Osteoblast (primary cell): Measurements from ENCODE around the gene SLC37A3. TPM values are rescaled to one million over a fixed set of nuclear protein-coding genes. Genes with fewer than 3 reads are reported as not detected.
A peak's percentile ranks its signal among the peaks of the same experiment; 100 is the strongest.
"Not testable (repeated sequence)": the region's sequence is repeated elsewhere in the genome, so short reads cannot be mapped to it uniquely, and the experiment has no call there.

Source experiments
- DNase-seq: peaks from one replicate; pipeline ENCODE4 v3.0.0; 2011; ENCODE audit warnings: low spot score, mixed read lengths; ENCODE audit not compliant: insufficient read length; ENCODE audit errors: missing footprints
- H2AFZ ChIP-seq: 2 replicates; pipeline ENCODE4 v1.6.0; 2011; ENCODE audit warnings: mild to moderate bottlenecking, low read length
- H3K27ac ChIP-seq: 2 replicates; pipeline ENCODE4 v1.5.1; 2011; ENCODE audit warnings: mild to moderate bottlenecking, low read depth, low read length, moderate library complexity
- H3K27me3 ChIP-seq: 2 replicates; pipeline ENCODE4 v1.6.0; 2012; ENCODE audit warnings: mild to moderate bottlenecking, control low read depth, inconsistent platforms, low read length, moderate library complexity; ENCODE audit not compliant: insufficient read depth
- H3K36me3 ChIP-seq: 2 replicates; pipeline ENCODE4 v1.5.1; 2011; ENCODE audit warnings: mild to moderate bottlenecking, low read length, control low read depth, moderate library complexity; ENCODE audit not compliant: insufficient read depth
- H3K4me1 ChIP-seq: 2 replicates; pipeline ENCODE4 v1.5.1; 2011; ENCODE audit warnings: mild to moderate bottlenecking, low read length, control low read depth, moderate library complexity; ENCODE audit not compliant: insufficient read depth
- H3K4me2 ChIP-seq: 2 replicates; pipeline ENCODE4 v1.6.0; 2011; ENCODE audit warnings: mild to moderate bottlenecking, low read length; ENCODE audit not compliant: insufficient read depth
- H3K4me3 ChIP-seq: fragments of 200-600 bp; sonication (generic); 3 replicates; pipeline ENCODE4 v1.5.1; 2012; ENCODE audit warnings: mild to moderate bottlenecking, low read length, inconsistent platforms; ENCODE audit not compliant: insufficient read depth
- H3K79me2 ChIP-seq: 2 replicates; pipeline ENCODE4 v1.6.0; 2012; ENCODE audit warnings: mild to moderate bottlenecking, low read length, control low read depth, inconsistent platforms; ENCODE audit not compliant: insufficient read depth
- H3K9me3 ChIP-seq: 2 replicates; pipeline ENCODE4 v1.5.1; 2011; ENCODE audit warnings: low read depth, low read length, control low read depth
- H4K20me1 ChIP-seq: 2 replicates; pipeline ENCODE4 v1.6.0; 2012; ENCODE audit warnings: mild to moderate bottlenecking, low read length, control low read depth; ENCODE audit not compliant: insufficient read depth
- total RNA-seq: library from RNA; depleted of rRNA; stranded (reverse); fragments of >200 nt; gene quantifications from 2 replicates; pipeline ENCODE4 v1.2.3, GENCODE V29; 2012
- TF ChIP-seq, protein P1 (sequence below): IDR thresholded peaks from 2 replicates; pipeline ENCODE4 v1.5.1; 2011; ENCODE audit warnings: mild to moderate bottlenecking, low read depth, low read length, moderate library complexity; ENCODE audit errors: extremely low read depth

Gene SLC37A3
- total RNA-seq, 1 donor = 73.5 TPM

DNA sequence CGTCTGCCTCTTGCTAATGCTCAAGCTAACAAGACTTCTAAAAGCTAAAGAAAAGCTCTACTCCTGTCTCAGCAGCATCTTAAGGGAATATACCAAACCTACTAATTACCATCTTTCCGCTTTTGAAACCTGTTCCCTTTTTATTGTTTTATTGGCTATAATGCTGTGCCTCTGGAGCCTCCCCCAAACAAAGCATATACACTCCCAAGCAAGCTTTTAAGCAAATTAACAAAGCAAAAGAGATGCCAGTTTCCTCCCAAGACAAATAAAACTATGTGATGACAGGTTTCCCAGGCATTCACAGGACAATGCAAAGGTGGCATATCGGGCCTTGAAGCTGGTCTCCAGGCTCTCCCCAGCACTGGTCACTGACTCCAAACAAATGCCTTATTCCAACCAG, 52.9 kb downstream of the SLC37A3 start:
- H3K27me3 ChIP-seq = no peaks in the 10 kb centered on the region
- H3K4me2 ChIP-seq = no peak overlapping the region
- H2AFZ ChIP-seq = no peak overlapping the region
- H3K9me3 ChIP-seq = no peaks in the 10 kb centered on the region
- no peak overlapping the region for H3K4me3 ChIP-seq
- H3K4me1 ChIP-seq = peaks cover 20% of the 10 kb centered on the region
- no peak for DNase-seq
- TF ChIP-seq, protein P1, sequence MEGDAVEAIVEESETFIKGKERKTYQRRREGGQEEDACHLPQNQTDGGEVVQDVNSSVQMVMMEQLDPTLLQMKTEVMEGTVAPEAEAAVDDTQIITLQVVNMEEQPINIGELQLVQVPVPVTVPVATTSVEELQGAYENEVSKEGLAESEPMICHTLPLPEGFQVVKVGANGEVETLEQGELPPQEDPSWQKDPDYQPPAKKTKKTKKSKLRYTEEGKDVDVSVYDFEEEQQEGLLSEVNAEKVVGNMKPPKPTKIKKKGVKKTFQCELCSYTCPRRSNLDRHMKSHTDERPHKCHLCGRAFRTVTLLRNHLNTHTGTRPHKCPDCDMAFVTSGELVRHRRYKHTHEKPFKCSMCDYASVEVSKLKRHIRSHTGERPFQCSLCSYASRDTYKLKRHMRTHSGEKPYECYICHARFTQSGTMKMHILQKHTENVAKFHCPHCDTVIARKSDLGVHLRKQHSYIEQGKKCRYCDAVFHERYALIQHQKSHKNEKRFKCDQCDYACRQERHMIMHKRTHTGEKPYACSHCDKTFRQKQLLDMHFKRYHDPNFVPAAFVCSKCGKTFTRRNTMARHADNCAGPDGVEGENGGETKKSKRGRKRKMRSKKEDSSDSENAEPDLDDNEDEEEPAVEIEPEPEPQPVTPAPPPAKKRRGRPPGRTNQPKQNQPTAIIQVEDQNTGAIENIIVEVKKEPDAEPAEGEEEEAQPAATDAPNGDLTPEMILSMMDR = no peak
- peaks cover 46% of the 10 kb centered on the region for H3K36me3 ChIP-seq
- H4K20me1 ChIP-seq = no peaks in the 10 kb centered on the region
- no peak overlapping the region for H3K27ac ChIP-seq
- H3K79me2 ChIP-seq = no peaks in the 10 kb centered on the region

DNA sequence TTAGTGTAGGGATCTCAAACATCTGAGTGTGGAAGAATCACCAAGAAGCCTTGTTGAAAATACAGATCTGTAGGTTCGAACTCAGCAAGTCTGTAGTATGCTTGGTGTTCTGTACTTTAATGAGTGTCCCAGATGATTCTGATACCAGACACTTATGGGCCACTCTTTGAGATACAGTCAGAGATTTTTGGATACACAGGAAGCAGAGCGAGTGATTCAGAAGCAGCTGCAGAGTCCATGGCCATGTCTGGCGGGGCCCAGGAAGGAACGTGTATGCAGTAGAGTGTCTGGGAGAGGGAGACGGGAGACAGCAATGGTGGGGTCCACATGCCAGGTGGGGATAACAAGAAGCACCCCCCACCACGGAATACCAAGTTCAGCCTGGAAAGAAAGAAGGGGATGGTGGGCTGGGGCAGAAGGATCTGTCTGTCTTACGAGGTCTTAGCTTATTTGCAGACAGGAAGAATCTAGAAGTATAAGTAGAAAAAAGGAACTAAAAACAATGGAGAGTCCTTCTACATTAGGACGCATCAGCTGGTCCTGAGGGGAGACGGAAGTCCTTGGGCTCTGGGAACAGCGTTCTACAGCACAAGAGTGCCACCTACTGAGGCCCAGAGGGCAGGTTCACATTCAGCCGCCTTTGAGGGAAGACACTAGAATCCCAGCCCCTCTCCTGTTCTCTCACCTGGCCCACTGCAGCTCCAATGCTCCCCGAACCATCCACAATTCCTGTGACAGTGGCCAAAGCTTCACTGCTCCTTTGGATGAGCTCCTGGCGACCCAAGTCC, 55.4 kb downstream of the SLC37A3 start:
- Histone ChIP-seq H3K9me3 (no peaks in the 10 kb centered on the region), H3K27ac (no peak overlapping the region), H3K27me3 (no peaks in the 10 kb centered on the region), H2AFZ (no peak overlapping the region), H3K79me2 (no peaks in the 10 kb centered on the region), H3K4me2 (no peak overlapping the region), H3K36me3 (peaks cover 43% of the 10 kb centered on the region), H3K4me1 (peaks cover under 1% of the 10 kb centered on the region), H4K20me1 (no peaks in the 10 kb centered on the region), H3K4me3 (no peak overlapping the region)
- peak; percentile 14 for DNase-seq
- TF ChIP-seq, protein P1 = peak; percentile 36

DNA sequence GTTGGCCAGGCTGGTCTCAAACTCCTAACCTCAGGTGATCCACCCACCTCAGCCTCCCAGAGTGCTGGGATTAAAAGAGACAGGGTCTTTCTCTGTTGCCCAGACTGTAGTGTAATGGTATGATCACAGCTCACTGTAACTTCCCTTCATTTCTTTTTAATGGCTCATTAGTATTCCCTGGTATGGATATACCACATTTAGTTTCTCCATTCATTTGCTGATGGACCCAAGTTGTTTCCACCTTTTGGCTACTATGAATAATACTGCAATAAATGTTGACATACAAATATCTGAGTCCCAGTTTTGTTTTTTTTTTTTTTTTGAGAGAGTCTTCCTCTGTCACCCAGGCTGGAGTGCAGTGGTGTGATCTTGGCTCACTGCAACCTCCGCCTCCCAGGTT, 59.4 kb downstream of the SLC37A3 start:
- H3K9me3 ChIP-seq = not testable (repeated sequence)

DNA sequence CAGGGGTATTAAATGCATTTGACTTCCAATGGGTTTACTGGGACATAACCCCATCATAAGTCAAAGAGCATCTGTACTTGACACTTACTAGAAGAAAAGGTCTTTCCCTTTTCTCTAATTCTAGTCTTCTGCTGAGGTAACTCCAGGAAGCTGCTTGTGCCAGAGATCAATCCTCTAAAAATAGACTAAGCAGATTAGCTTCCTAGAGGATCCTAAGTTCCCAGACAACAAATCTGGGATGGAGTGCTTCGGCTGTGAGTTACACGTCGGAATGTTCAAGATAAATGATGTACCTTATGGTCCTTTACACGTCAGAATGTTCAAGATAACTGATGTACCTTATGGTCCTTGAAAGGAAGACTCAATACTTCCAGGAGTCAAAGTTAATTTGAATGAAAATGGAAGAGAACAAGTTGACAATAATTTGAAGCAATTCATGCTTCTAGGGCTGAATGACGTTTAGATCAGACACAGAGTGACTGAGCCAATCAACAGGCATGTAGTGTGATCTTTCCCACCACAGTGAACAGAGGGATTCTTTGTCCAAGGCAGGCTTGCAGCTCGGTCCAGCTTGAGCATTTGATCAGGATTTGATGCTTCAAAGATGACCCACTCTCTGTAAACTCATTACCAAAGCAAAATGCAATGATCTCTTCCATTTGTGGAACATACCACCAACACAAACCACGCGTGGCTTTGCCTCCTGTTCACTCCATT, 63.8 kb downstream of the SLC37A3 start:
- Histone ChIP-seq H3K4me2 (no peak overlapping the region), H3K27ac (no peak overlapping the region), H3K36me3 (peaks cover 19% of the 10 kb centered on the region), H3K27me3 (no peaks in the 10 kb centered on the region), H3K4me3 (no peak overlapping the region), H4K20me1 (no peaks in the 10 kb centered on the region), H3K79me2 (no peaks in the 10 kb centered on the region), H3K9me3 (no peaks in the 10 kb centered on the region), H2AFZ (no peak overlapping the region), H3K4me1 (no peaks in the 10 kb centered on the region)
- TF ChIP-seq, protein P1 = no peak
- DNase-seq = no peak

More for the DNA sequence above, 59.4 kb downstream of the SLC37A3 start:
- not testable (repeated sequence) for H4K20me1 ChIP-seq, H3K79me2 ChIP-seq, DNase-seq, H3K4me2 ChIP-seq, H3K27me3 ChIP-seq, H3K27ac ChIP-seq, H3K4me1 ChIP-seq, H2AFZ ChIP-seq, H3K4me3 ChIP-seq
- H3K36me3 ChIP-seq = peaks cover 47% of the 10 kb centered on the region
